HG03139 (cell line): ENCODE data around the gene YEATS4.

Source experiments
- ATAC-seq: cut with Tn5 transposase; IDR thresholded peaks from one replicate; pipeline ENCODE4 v1.9.1; 2021; ENCODE audit not compliant: unreplicated experiment

The YEATS4 gene

GRCh38 chr12:69341328-69341727 is 18.2 kb upstream of the YEATS4 start:
- ATAC-seq: no peak

- no peak for ATAC-seq
Observed at GRCh38 chr12:69342421-69342820, 17.1 kb upstream of the YEATS4 start.

- ATAC-seq: no peak
Observed at GRCh38 chr12:69343357-69343756, 16.2 kb upstream of the YEATS4 start.

GRCh38 chr12:69343885-69344612 is 15.5 kb upstream of the YEATS4 start:
- no peak for ATAC-seq

DNA sequence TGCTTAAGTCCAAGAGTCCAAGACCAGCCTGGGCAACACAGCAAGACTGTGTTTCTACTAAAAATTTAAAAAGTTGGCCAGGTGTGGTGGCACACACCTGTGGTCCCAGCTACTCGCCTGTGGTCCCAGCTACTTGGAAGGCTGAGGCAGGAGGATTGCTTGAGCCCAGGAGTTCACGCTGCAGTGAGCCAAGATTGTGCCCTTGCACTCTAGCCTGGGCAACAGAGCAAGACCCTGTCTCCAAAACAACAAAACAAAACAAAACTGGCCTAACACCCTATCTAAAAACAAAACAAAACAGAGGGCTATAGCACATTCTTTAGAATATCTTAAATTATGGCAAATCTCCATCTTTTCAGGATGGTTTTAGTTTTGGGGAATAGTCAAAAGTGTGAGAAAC is 14.5 kb upstream of the YEATS4 start:
- ATAC-seq: no peak

DNA sequence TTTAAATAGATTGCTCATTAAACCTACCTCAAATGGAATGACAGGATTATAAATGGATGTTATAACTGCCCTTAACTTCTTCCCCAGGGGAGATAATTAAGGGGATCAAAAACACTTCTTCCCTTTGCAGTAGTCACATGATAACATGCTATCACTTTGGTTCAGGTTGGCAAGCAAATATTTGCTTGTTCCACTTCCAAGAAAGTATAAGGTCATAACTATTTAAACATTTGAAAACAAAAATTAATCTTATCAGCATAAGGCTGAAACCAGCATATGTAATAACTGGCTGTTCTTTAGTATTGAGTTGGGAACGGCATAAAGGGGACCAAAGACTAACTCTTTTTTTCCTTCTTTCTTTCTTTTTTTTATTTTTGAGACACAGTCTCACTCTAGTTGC is 13.8 kb upstream of the YEATS4 start:
- no peak for ATAC-seq

DNA sequence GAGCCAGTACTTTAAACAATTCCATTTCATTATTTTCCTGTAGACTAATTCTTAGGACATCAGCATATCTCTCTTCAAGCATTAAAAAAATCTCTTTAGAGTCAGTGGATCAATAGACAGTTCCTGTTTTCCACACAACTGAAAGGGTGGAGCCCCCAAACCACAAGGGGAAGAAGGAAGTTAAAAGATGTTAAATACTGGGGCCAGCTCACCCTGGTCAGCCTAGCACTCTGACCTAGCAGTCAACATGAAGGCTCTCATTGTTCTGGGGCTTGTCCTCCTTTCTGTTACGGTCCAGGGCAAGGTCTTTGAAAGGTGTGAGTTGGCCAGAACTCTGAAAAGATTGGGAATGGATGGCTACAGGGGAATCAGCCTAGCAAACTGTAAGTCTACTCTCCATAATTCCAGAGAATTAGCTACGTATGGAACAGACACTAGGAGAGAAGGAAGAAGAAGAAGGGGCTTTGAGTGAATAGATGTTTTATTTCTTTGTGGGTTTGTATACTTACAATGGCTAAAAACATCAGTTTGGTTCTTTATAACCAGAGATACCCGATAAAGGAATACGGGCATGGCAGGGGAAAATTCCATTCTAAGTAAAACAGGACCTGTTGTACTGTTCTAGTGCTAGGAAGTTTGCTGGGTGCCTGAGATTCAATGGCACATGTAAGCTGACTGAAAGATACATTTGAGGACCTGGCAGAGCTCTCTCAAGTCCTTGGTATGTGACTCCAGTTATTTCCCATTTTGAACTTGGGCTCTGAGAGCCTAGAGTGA is 11.2 kb upstream of the YEATS4 start, which contains the start of gene LYZ:
Gene LYZ, plus strand, starts transcription at position 220 of the 777 bp plus-strand sequence. Its CDS starts 28 bp downstream, at position 248.
- no peak for ATAC-seq

DNA sequence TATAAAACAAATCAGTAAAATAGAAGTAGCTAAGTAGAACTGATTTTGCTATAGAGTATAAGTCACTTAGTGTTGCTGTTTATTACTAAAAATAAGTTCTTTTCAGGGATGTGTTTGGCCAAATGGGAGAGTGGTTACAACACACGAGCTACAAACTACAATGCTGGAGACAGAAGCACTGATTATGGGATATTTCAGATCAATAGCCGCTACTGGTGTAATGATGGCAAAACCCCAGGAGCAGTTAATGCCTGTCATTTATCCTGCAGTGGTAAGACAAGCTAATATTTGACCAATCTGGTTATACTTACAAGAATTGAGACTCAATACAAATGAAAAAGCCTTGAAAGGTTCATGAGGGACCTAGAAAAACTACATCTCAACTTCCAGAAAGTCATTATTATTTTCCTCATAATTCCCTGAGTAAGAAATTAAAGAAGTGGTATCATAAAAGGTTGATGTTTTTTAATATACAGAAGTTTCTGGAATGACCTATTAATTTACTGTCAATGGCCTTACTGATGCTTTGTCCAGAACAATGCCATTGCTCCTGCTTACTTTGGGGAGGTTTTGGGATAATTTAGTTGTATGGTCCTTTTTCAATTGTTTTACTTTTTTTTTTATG is 9.4 kb upstream of the YEATS4 start:
- no peak for ATAC-seq

GRCh38 chr12:69350777-69351176 is 8.8 kb upstream of the YEATS4 start:
- ATAC-seq: no peak

DNA sequence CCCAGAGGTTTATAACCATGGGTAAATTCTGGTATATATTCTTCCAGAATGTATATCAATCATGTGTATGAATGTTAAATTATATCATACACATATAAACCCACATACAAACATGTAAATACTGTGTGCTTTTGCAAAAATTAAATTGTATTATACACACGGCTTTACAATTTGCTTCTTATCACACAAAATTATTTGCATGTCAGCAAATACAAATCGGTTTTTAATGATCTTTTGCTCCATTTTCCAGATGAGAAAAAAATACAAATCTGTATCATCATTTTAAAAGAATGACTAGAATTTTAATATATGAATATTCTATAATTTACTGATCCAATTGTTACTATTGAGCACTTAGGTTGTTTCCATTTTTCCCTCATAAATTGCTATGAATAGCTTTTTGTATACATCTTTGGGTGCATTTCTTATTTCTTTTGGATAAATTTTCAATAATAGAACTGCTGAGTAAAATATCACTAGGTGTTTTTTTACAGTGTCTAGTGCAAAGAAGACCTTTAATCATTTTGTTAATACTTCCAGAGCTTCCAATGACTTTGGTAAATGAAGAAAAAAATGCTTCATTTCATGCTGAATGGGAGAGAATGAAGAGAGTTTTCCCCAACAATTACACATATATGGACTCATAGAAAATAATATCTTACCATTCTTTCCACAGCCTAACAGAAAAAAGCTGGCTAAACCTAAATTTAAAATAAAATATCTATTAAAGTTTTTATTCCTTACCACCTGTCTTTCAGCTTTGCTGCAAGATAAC is 7.9 kb upstream of the YEATS4 start:
- no peak for ATAC-seq

DNA sequence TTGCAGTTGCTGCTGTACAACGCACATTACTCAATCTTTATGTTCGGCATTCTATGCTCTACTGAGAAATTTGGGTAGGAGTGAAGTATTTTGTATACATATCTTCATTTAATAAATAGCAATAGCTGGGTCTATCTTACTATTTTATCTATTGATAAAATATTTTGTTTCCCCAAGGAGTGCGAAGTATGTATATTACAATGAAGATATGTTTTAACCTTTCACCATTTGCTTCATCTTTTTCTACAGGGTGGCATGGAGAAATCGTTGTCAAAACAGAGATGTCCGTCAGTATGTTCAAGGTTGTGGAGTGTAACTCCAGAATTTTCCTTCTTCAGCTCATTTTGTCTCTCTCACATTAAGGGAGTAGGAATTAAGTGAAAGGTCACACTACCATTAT is 6.6 kb upstream of the YEATS4 start:
- no peak for ATAC-seq

DNA sequence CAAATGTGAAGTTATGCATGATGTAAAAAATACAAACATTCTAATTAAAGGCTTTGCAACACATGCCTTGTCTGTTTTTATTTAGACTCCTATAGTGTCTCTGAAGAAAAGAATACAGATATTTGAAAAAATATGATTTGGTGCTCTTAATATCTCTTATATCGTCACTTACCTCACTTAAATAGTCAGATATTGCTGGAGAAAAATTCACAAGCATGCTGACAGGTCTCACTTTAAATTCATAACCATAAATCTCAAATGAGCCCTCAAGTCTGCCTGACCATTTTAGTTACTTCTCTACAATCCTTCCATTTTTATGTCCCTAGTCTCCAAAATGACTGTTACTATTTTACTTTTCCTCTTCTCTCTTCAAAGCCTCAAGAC is 5.4 kb upstream of the YEATS4 start:
- ATAC-seq: no peak

DNA sequence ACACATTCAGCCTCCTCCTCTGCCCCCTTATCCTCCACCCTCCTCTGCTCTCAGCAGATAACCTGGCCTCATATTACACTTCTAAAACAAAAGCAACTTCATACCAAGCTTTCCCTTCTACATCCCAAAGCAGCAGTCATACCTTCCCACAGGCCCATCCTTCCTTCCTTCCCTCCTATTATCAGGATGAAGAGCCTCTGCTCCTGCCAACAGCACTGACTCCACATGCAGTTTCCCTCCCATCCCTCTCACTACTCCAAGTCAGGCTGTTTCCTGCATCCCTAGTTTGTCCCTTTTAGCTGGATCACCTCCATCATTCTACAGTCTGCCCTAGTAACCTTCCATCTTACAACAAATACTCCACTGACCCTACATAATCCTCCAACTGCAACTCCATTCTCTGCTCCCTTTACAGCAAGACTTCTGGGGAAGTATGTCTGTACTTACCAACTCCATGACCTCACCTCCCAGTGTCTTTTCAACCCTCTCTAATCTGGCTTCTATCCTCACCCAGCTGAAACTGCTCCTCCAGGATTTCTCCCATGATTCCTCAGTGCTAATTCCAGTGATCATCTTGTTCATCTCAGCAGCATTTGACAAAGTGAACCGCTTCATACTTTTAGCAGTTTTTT is 4.9 kb upstream of the YEATS4 start:
- ATAC-seq: no peak

- ATAC-seq: no peak
Observed at GRCh38 chr12:69355363-69356028, 4.0 kb upstream of the YEATS4 start.

- no peak for ATAC-seq
Observed at GRCh38 chr12:69360348-69360672, 767 bp downstream of the YEATS4 start.

- ATAC-seq: no peak
Observed at GRCh38 chr12:69366796-69367195, 7.3 kb downstream of the YEATS4 start.

GRCh38 chr12:69368171-69368570 is 8.6 kb downstream of the YEATS4 start:
- ATAC-seq: no peak

- ATAC-seq: no peak
Observed at GRCh38 chr12:69383074-69383473, 23.5 kb downstream of the YEATS4 start.

- ATAC-seq: no peak
Observed at GRCh38 chr12:69385038-69385437, 25.5 kb downstream of the YEATS4 start.

DNA sequence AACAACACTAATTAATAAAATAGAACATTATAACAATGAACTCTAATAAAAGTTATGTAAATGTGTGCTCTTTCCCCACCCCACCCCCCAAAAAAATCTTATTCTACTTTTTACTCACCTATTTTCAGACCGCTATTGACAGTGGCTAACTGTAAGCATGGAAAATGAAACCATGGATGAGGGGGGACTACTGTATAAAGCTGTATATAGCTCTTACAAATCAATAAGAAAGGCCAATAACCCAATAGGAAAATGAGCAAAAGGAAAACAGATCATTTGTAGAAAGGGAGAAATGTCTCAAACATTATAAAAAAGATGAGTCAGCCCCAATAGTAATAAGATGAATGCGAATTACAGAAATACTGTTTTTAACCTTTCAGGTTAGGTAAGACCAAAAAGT is 27.4 kb downstream of the YEATS4 start:
- ATAC-seq: no peak
